Measurements from ENCODE around the gene ZC3H15. TPM values are rescaled to one million over a fixed set of nuclear protein-coding genes. Genes with fewer than 3 reads are reported as not detected.
"Not testable (repeated sequence)": the region's sequence is repeated elsewhere in the genome, so short reads cannot be mapped to it uniquely, and the experiment has no call there.

The ZC3H15 gene
- 73.1 and 76.7 TPM in 2 replicates for total RNA-seq
- long read RNA-seq, transcript ZC3H15-201 (10 exons, 2,138 nt) = major isoform, 44 of 68 reads
- long read RNA-seq, partial matches to known transcripts = 17 of 68 reads
- long read RNA-seq, other reads (novel, unspliced or antisense) = 5 of 68 reads

DNA sequence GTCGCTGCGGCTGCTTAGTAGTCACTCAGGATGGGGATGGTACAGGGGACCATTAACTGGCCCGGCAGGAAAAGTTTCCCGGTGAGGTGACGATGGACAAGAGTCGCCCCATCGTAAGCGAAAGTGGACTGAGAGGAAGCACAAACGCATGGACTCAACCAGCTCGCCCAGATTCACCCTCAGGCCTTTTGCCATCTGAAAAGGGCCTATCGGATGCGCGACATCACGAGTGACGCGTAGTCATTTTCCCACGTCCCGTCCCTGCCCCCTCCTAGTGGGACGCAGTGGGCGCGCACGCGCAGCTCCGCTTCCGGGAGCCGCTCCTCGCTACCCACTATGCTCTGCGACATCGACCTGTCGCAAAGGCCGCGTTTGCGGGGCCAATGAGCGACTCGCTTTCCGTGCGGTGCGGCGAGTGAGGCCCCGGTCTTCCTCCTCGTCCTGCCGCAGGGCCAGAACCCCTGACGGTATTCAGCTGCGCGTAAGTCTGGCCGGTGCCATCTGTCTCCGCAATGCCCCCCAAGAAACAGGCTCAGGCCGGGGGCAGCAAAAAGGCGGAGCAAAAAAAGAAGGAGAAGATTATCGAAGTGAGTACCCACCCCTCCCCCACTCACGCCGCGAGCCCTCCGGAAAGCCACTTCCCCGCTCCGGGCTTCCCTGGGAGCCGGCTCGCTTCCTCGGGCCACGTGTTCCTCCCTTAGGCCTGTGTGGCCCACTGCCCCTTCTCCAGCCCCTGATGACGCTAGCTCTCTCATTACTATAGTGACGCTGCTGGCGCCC, at the start of gene ZC3H15:
ZC3H15 (plus strand) TSS at position 390 of the 780 bp plus-strand sequence; CDS start at position 513, 123 bp downstream.
- no peaks in the 10 kb centered on the region for H3K27me3 Mint-ChIP-seq (ENCODE audit: low read depth)
- peak; percentile 91 for DNase-seq (ENCODE audit: low read depth, low spot score)
- no peaks in the 10 kb centered on the region for H3K9me3 Mint-ChIP-seq
- peaks cover 46% of the 10 kb centered on the region for H3K4me1 Mint-ChIP-seq
- H3K36me3 Mint-ChIP-seq (ENCODE audit: low read depth) = peaks cover 2% of the 10 kb centered on the region
- H3K4me3 Mint-ChIP-seq = peak within 1 kb of the TSS; percentile 100
- TF ChIP-seq, protein P1, sequence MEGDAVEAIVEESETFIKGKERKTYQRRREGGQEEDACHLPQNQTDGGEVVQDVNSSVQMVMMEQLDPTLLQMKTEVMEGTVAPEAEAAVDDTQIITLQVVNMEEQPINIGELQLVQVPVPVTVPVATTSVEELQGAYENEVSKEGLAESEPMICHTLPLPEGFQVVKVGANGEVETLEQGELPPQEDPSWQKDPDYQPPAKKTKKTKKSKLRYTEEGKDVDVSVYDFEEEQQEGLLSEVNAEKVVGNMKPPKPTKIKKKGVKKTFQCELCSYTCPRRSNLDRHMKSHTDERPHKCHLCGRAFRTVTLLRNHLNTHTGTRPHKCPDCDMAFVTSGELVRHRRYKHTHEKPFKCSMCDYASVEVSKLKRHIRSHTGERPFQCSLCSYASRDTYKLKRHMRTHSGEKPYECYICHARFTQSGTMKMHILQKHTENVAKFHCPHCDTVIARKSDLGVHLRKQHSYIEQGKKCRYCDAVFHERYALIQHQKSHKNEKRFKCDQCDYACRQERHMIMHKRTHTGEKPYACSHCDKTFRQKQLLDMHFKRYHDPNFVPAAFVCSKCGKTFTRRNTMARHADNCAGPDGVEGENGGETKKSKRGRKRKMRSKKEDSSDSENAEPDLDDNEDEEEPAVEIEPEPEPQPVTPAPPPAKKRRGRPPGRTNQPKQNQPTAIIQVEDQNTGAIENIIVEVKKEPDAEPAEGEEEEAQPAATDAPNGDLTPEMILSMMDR (conservative IDR thresholded peaks at IDR 0.05) = no peak
- peak within 1 kb of the TSS; percentile 99 for H3K27ac Mint-ChIP-seq (ENCODE audit: unreplicated experiment)

DNA sequence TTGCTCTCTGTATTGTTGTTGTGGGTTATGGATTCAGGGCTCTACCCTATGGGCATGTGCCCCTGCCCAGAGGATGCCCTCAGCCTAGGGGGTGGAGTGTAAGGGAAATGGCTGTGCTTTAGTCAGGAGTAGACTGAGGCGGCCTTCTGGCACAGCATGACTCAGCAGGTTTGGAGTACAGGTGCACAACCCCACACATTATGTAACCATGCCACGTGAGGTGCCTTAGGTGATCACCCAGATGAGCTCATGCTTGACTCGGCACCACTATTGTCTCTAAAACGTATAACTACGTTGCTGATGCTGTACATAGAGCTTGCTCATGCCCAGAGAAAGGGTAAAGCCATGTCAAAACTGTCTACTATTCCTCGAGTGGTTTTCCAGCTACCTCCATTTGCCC, 48.3 kb upstream of the ZC3H15 start:
- DNase-seq (ENCODE audit: low read depth, low spot score) = no peak
- H3K36me3 Mint-ChIP-seq (ENCODE audit: low read depth) = peaks cover 30% of the 10 kb centered on the region
- TF ChIP-seq, protein P1 (conservative IDR thresholded peaks at IDR 0.05) = no peak
- H3K27me3 Mint-ChIP-seq (ENCODE audit: low read depth) = no peaks in the 10 kb centered on the region
- no peak overlapping the region for H3K27ac Mint-ChIP-seq (ENCODE audit: unreplicated experiment)
- H3K9me3 Mint-ChIP-seq = peaks cover 22% of the 10 kb centered on the region
- no peaks in the 10 kb centered on the region for H3K4me1 Mint-ChIP-seq
- H3K4me3 Mint-ChIP-seq = no peak overlapping the region

DNA sequence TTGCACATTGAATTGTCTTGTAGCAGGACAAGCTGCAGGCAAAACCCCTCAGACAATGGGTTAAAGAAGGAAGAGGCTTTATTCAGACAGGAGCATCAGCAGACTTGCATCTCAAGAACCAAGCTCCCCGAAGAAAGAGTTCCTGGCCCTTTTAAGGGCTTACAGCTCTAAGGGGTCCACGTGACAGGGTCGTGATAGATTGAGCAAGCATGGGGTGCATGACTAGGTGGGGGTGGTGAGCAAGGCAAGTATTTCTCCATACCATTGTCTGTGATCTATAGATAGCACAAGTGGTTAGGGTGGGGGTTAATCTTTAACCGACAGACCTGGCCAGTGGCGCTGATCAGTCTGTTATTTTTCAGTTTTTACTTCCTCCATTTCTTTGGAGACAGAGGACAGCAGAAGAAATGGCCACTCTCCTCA, 46.4 kb upstream of the ZC3H15 start:
- H3K4me3 Mint-ChIP-seq; H3K27ac Mint-ChIP-seq (ENCODE audit: unreplicated experiment); DNase-seq (ENCODE audit: low read depth, low spot score); H3K27me3 Mint-ChIP-seq (ENCODE audit: low read depth): not testable (repeated sequence)
- Mint-ChIP-seq H3K4me1 (peaks cover 15% of the 10 kb centered on the region), H3K9me3 (peaks cover 22% of the 10 kb centered on the region), H3K36me3 (ENCODE audit: low read depth) (peaks cover 26% of the 10 kb centered on the region)

DNA sequence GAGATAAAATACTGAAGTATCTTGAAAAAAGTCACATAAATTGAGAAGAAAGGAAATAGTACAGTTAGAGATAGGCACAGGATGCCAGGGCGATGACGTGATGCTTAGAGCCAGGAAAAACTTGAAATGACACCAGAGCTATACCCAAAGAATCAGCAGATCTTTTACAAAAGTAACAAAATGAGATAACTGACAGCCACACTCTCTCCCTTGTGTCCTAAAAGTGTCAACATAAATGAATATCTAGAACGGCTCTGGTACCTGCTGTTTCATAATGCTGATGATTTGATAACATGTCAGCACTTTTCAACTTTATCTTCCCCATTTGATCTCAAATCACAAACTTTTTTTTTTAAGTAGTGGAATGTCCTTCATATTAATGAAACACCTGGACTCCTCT, 45.6 kb upstream of the ZC3H15 start:
- H3K27ac Mint-ChIP-seq (ENCODE audit: unreplicated experiment) = no peak overlapping the region
- DNase-seq (ENCODE audit: low read depth, low spot score) = no peak
- TF ChIP-seq, protein P1 (conservative IDR thresholded peaks at IDR 0.05) = no peak
- no peak overlapping the region for H3K4me3 Mint-ChIP-seq
- H3K4me1 Mint-ChIP-seq = peaks cover 17% of the 10 kb centered on the region
- peaks cover 22% of the 10 kb centered on the region for H3K9me3 Mint-ChIP-seq
- no peaks in the 10 kb centered on the region for H3K27me3 Mint-ChIP-seq (ENCODE audit: low read depth)
- peaks cover 24% of the 10 kb centered on the region for H3K36me3 Mint-ChIP-seq (ENCODE audit: low read depth)

DNA sequence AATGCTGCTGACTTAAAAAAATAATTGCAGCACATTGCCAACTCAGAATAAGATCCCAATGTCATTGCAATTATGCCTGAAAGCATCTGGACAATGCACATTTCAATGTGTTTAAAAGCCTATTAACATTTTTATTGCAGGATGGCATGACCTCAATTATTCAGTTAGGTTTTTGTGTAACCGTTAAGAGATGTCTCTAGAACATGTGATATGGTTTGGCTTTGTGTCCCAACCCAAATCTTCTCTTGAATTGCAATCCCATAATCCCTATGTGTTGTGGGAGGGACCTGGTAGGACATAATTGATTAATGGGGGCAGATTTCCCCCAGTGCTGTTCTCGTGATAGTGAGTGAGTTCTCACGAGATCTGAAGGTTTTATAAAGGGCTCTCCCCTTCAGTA, 43.2 kb upstream of the ZC3H15 start:
- H3K4me3 Mint-ChIP-seq = no peak overlapping the region
- H3K36me3 Mint-ChIP-seq (ENCODE audit: low read depth) = peaks cover 19% of the 10 kb centered on the region
- H3K27me3 Mint-ChIP-seq (ENCODE audit: low read depth) = no peaks in the 10 kb centered on the region
- no peak for DNase-seq (ENCODE audit: low read depth, low spot score)
- peaks cover 17% of the 10 kb centered on the region for H3K4me1 Mint-ChIP-seq
- TF ChIP-seq, protein P1 (conservative IDR thresholded peaks at IDR 0.05) = no peak
- peaks cover 16% of the 10 kb centered on the region for H3K9me3 Mint-ChIP-seq
- H3K27ac Mint-ChIP-seq (ENCODE audit: unreplicated experiment) = no peak overlapping the region

DNA sequence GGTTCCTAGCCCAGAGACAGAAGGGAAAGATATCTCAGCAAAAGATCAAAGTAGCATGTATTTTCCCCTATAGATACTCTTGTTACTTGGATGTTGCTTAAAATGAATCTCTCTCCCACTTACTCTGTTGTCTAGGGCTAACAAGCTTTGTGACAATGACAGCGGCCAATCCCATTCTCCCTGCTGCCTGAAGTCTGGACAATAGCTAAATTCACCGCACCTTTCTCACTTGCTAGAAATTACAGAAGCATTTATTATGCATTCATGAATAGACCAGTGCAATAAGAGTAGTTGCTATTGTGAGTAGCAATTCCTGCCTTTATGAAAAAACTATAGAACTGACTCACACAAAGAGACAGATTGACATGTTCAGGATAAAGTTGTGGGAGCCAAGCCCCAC, 42.2 kb upstream of the ZC3H15 start:
- H3K36me3 Mint-ChIP-seq (ENCODE audit: low read depth) = peaks cover 9% of the 10 kb centered on the region
- no peaks in the 10 kb centered on the region for H3K27me3 Mint-ChIP-seq (ENCODE audit: low read depth)
- peak overlapping the region; percentile 51 for H3K27ac Mint-ChIP-seq (ENCODE audit: unreplicated experiment)
- peaks cover 6% of the 10 kb centered on the region for H3K9me3 Mint-ChIP-seq
- H3K4me3 Mint-ChIP-seq = no peak overlapping the region
- TF ChIP-seq, protein P1 (conservative IDR thresholded peaks at IDR 0.05) = no peak
- peaks cover 17% of the 10 kb centered on the region for H3K4me1 Mint-ChIP-seq
- no peak for DNase-seq (ENCODE audit: low read depth, low spot score)
